Liver (tissue), 9 donors: ENCODE results near the gene HSPG2. TPM values are rescaled to one million over a fixed set of nuclear protein-coding genes. Genes with fewer than 3 reads are reported as not detected.

Experiments used
- DNase-seq: peaks from one replicate; pipeline ENCODE4 v3.0.0-alpha.2; 2017; ENCODE audit warnings: low spot score
- H3K27ac ChIP-seq, 2 donors: one replicate each; pipeline ENCODE4 v1.7.0; 2013; ENCODE audit warnings: inconsistent platforms in 2 of 2, low read length in 2 of 2, control low read depth in 1 of 2, low read depth in 1 of 2, mild to moderate bottlenecking in 1 of 2
- H3K27me3 ChIP-seq, 4 donors: one replicate each; pipeline versions ENCODE4 v1.6.1 to v1.7.0; 2013; ENCODE audit warnings: low read length in 3 of 4, inconsistent platforms in 1 of 4, mild to moderate bottlenecking in 1 of 4, moderate library complexity in 1 of 4; ENCODE audit not compliant: control insufficient read depth in 4 of 4, insufficient read depth in 4 of 4
- H3K36me3 ChIP-seq, 4 donors: one replicate each; pipeline versions ENCODE4 v1.6.1 to v1.7.0; 2013; ENCODE audit warnings: low read length in 3 of 4, mild to moderate bottlenecking in 3 of 4, low read depth in 1 of 4, moderate library complexity in 1 of 4; ENCODE audit not compliant: control insufficient read depth in 4 of 4, insufficient read depth in 3 of 4
- H3K4me1 ChIP-seq, 4 donors: one replicate each; pipeline versions ENCODE4 v1.6.1 to v1.7.0; 2013; ENCODE audit warnings: low read length in 3 of 4, mild to moderate bottlenecking in 3 of 4, moderate library complexity in 1 of 4; ENCODE audit not compliant: control insufficient read depth in 4 of 4, insufficient read depth in 4 of 4
- H3K4me3 ChIP-seq, 3 donors: one replicate each; pipeline versions ENCODE4 v1.6.1 to v1.7.0; 2013; ENCODE audit warnings: low read length in 3 of 3, control low read depth in 1 of 3, low read depth in 1 of 3, mild to moderate bottlenecking in 1 of 3
- H3K9ac ChIP-seq, 2 donors: one replicate each; pipeline ENCODE4 v1.7.0; 2013; ENCODE audit warnings: low read length in 2 of 2, mild to moderate bottlenecking in 2 of 2, moderate library complexity in 2 of 2, control low read depth in 1 of 2, low read depth in 1 of 2
- H3K9me3 ChIP-seq, 4 donors: one replicate each; pipeline versions ENCODE4 v1.6.1 to v1.7.0; 2013; ENCODE audit warnings: low read length in 3 of 4; ENCODE audit not compliant: control insufficient read depth in 4 of 4
- EGR1 ChIP-seq, 2 donors: IDR thresholded peaks; 2 replicates each; pipeline ENCODE4 v1.6.1; 2016 to 2018; ENCODE audit warnings: antibody characterized with exemption in 2 of 2, low read depth in 2 of 2
- GABPA ChIP-seq, 2 donors: IDR thresholded peaks in 1 of 2; conservative IDR thresholded peaks in 1 of 2; 2 replicates each; pipeline ENCODE4 v1.6.1; 2016; ENCODE audit warnings: antibody characterized with exemption in 2 of 2, mild to moderate bottlenecking in 1 of 2, moderate library complexity in 1 of 2
- HNF4A ChIP-seq, 2 donors: conservative IDR thresholded peaks; 2 replicates each; pipeline ENCODE4 v1.6.1; 2016; ENCODE audit warnings: antibody characterized with exemption in 2 of 2, mild to moderate bottlenecking in 2 of 2
- HNF4G ChIP-seq: IDR thresholded peaks from 2 replicates; pipeline ENCODE4 v1.6.1; 2016; ENCODE audit warnings: antibody characterized with exemption
- RAD21 ChIP-seq, 2 donors: IDR thresholded peaks; 2 replicates each; pipeline ENCODE4 v1.6.1; 2016; ENCODE audit warnings: antibody characterized with exemption in 2 of 2, mild to moderate bottlenecking in 2 of 2
- RXRA ChIP-seq, 2 donors: IDR thresholded peaks; 2 replicates each; pipeline ENCODE4 v1.6.1; 2017 to 2018; ENCODE audit warnings: antibody characterized with exemption in 2 of 2, mild to moderate bottlenecking in 1 of 2
- YY1 ChIP-seq: IDR thresholded peaks from 2 replicates; pipeline ENCODE4 v1.6.1; 2016; ENCODE audit warnings: antibody characterized with exemption, mild to moderate bottlenecking
- WGBS: extraction: QIAGEN DNeasy Blood & Tissue Kit; methylation state at CpG from one replicate; pipeline ENCODE4 v1.1.7; 2013; 5-methylcytosine and 5-hydroxymethylcytosine counted together
- polyA plus RNA-seq, 2 donors: library from polyadenylated mRNA; stranded (reverse) in 1 of 2; unstranded in 1 of 2; fragments of 200-250 nt in 1 of 2; fragments of >200 nt in 1 of 2; fragmentation: Nextera tagmentation in 1 of 2; extraction: Ambion mirVana in 1 of 2; gene quantifications; one replicate each; pipeline versions ENCODE4 v1.2.1 to v1.2.3, GENCODE V29; 2013 to 2015
- total RNA-seq, 2 donors: library from RNA; depleted of rRNA; stranded (reverse); fragments of >200 nt; gene quantifications; one replicate each; pipeline ENCODE4 v1.2.3, GENCODE V29; 2014
- TF ChIP-seq, protein P1 (sequence below): IDR thresholded peaks from 2 replicates; pipeline ENCODE4 v1.6.1; 2016; ENCODE audit warnings: antibody characterized with exemption, mild to moderate bottlenecking
- TF ChIP-seq, protein P2 (sequence below): IDR thresholded peaks from 2 replicates; pipeline ENCODE4 v1.6.1; 2016; ENCODE audit warnings: antibody characterized with exemption
- TF ChIP-seq, protein P3 (sequence below): IDR thresholded peaks from 2 replicates; pipeline ENCODE4 v1.6.1; 2016; ENCODE audit warnings: antibody characterized with exemption
- donor health status: healthy.
- donor health status: healthy.
- donor health status: healthy.
- donor health status: healthy.
- donor health status: healthy.

HSPG2 gene
- total and polyA plus RNA-seq, 4 donors: 5.6 to 43.9 (median 23.9) TPM

GRCh38 chr1:21822349-21822748, 114.8 kb downstream of the HSPG2 start (continued):
- TF ChIP-seq, protein P1, sequence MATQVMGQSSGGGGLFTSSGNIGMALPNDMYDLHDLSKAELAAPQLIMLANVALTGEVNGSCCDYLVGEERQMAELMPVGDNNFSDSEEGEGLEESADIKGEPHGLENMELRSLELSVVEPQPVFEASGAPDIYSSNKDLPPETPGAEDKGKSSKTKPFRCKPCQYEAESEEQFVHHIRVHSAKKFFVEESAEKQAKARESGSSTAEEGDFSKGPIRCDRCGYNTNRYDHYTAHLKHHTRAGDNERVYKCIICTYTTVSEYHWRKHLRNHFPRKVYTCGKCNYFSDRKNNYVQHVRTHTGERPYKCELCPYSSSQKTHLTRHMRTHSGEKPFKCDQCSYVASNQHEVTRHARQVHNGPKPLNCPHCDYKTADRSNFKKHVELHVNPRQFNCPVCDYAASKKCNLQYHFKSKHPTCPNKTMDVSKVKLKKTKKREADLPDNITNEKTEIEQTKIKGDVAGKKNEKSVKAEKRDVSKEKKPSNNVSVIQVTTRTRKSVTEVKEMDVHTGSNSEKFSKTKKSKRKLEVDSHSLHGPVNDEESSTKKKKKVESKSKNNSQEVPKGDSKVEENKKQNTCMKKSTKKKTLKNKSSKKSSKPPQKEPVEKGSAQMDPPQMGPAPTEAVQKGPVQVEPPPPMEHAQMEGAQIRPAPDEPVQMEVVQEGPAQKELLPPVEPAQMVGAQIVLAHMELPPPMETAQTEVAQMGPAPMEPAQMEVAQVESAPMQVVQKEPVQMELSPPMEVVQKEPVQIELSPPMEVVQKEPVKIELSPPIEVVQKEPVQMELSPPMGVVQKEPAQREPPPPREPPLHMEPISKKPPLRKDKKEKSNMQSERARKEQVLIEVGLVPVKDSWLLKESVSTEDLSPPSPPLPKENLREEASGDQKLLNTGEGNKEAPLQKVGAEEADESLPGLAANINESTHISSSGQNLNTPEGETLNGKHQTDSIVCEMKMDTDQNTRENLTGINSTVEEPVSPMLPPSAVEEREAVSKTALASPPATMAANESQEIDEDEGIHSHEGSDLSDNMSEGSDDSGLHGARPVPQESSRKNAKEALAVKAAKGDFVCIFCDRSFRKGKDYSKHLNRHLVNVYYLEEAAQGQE: no peak
- TF ChIP-seq HNF4G: no peak
- no peak for TF ChIP-seq RXRA (IDR thresholded peaks at IDR 0.05)
- TF ChIP-seq HNF4A (conservative IDR thresholded peaks at IDR 0.05): no peak
- no peak for TF ChIP-seq EGR1 (IDR thresholded peaks at IDR 0.05; ENCODE audit: low read depth in 2 of 2)
- no peak for TF ChIP-seq RAD21 (IDR thresholded peaks at IDR 0.05)
- TF ChIP-seq, protein P2, sequence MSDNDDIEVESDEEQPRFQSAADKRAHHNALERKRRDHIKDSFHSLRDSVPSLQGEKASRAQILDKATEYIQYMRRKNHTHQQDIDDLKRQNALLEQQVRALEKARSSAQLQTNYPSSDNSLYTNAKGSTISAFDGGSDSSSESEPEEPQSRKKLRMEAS: no peak

DNA sequence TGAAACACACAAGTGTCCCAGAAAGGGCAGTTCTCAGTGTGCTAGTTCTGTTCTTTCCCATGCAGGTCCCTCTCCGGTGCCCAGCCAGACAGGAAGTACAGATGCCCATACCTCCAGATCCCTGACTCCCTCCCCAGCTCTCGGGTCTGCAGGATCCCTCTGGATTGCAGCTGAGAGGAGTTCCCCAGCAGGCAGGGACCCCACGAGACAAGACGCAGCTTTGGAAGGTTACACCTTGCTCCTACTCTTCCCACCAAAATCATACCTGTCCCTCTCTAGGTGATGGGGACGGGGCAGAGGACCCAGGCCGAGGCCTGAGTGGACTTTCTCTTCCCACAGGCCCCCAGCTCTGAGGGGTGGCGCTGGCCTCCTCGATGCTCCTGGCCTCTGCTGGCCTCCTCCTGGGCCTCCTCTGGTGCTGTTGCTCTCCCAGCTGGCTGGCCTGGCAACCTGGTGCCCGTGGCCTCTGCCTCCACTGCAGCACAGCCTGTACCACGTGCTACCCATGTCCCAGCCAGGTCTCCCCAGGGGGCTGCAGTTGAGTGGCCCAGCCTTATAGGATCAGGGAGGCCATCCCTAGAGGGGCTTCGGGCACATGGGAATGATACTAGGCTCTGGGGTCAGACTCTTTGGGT, 115.6 kb downstream of the HSPG2 start:
- H3K9me3 ChIP-seq: no peaks in the 10 kb centered on the region
- TF ChIP-seq RXRA (IDR thresholded peaks at IDR 0.05) (no peak), RAD21 (IDR thresholded peaks at IDR 0.05) (no peak)
- H3K36me3 ChIP-seq: peaks cover 0 to 5% (median 0%) of the 10 kb centered on the region in 4 donors
- H3K4me3 ChIP-seq: no peak overlapping the region
- no peaks in the 10 kb centered on the region for H3K4me1 ChIP-seq
- no peak overlapping the region for H3K9ac ChIP-seq
- no peak overlapping the region for H3K27ac ChIP-seq
- DNase-seq: no peak
- WGBS: 94% methylated on average over 11 of the region's 11 CpGs
- no peaks in the 10 kb centered on the region for H3K27me3 ChIP-seq

DNA sequence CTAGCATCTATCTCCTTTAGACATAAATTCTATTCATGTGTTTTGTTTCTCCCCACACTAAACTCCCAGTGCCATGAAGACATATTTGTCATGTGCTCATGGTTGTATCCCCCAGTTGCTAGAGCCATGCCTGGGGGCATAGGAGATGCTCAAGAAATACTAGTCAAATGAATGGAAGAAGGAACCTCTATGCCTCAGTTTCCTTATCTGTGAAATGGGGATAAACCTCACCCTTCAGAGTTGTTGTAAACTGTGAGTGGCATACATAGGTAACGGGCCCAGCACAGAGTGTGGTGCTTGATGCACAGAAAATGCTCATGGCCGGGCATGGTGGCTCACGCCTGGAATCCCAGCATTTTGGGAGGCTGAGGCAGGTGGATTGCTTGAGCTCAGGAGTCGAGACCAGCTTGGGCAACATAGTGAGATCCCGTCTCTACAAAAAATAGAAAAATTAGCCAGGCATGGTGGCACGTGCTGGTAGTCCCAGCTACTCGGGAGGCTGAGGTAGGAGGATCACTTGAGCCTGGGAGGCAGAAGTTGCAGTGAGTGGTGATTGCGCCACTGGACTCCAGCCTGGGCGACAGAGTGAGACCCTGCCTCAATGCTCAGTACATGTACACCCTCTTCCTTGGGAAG, 116.4 kb downstream of the HSPG2 start:
- Histone ChIP-seq H3K9me3 (no peaks in the 10 kb centered on the region), H3K9ac (no peak overlapping the region), H3K27ac (no peak overlapping the region), H3K36me3 (peaks cover 0 to 5% (median 0%) of the 10 kb centered on the region in 4 donors), H3K27me3 (no peaks in the 10 kb centered on the region), H3K4me3 (no peak overlapping the region), H3K4me1 (peaks cover 0 to 2% (median 0%) of the 10 kb centered on the region in 4 donors)
- no peak for DNase-seq
- WGBS: 95% methylated on average over 9 of the region's 9 CpGs
- TF ChIP-seq GABPA (IDR thresholded peaks at IDR 0.05 in 1 of 2, conservative IDR thresholded peaks at IDR 0.05 in 1 of 2) (no peak), YY1 (no peak)
- TF ChIP-seq, protein P3, sequence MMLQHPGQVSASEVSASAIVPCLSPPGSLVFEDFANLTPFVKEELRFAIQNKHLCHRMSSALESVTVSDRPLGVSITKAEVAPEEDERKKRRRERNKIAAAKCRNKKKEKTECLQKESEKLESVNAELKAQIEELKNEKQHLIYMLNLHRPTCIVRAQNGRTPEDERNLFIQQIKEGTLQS: no peak
- TF ChIP-seq, protein P2: no peak
